Right forelimb (tissue), 1 donor: ENCODE measurements around the gene ZNF774.
A peak's percentile ranks its signal among the peaks of the same experiment; 100 is the strongest.
"Not testable (repeated sequence)": the region's sequence is repeated elsewhere in the genome, so short reads cannot be mapped to it uniquely, and the experiment has no call there.

Source experiments
- DNase-seq: peaks from one replicate; pipeline ENCODE4 v3.0.0-alpha.2; 2018

Gene ZNF774

DNA sequence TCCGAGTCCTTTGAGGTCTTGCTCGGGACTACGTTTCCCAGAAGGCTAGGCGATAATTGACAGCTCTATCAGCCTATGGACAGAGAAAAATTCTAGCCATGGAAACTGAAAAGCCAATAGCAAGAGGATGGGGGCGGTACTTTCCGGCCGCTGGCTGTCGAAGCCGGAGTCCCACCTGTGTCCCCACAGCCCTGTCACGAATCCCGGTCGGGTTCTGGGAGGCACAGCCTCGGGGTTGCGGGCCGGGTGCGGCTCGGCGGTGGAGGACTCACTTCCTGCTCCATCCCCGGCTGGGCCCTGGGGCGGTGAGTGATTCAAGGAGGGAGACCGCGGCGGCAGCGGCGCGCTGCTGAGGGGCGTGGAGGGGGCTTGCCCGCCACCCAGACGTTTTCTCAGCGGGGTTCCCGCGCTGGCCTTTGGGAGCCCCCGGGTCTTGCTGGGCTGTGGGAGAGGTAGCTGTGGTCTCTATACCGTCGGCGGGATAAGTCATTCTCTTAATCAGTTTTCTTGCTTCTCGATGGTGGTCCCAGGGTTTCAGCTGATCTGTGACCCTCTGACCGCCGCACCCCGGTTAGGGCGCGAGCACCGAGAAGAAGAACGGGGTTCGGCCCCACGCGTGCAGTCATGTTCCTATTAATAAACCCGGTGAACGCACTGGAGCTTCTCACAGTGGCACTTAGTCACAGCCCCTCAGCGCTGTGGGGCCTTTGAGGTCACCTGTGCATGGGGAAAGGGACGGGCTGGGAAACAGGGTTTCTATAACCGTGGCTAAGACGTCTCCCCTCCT is at the start of gene ZNF774:
Gene ZNF774 (plus strand): TSS at position 178 of the 787 bp plus-strand sequence. CDS start 2,377 bp downstream, outside the sequence.
- DNase-seq = peak; percentile 92

- not testable (repeated sequence) for DNase-seq
Observed at GRCh38 chr15:90305355-90305754, 46.7 kb upstream of the ZNF774 start.

GRCh38 chr15:90305932-90306331 is 46.2 kb upstream of the ZNF774 start:
- no peak for DNase-seq

GRCh38 chr15:90306560-90306959 is 45.5 kb upstream of the ZNF774 start:
- no peak for DNase-seq

- DNase-seq = no peak
Observed at GRCh38 chr15:90307661-90308060, 44.4 kb upstream of the ZNF774 start.

GRCh38 chr15:90309020-90309419 is 43.1 kb upstream of the ZNF774 start:
- no peak for DNase-seq

GRCh38 chr15:90315278-90315982 is 36.7 kb upstream of the ZNF774 start:
- DNase-seq = no peak

DNA sequence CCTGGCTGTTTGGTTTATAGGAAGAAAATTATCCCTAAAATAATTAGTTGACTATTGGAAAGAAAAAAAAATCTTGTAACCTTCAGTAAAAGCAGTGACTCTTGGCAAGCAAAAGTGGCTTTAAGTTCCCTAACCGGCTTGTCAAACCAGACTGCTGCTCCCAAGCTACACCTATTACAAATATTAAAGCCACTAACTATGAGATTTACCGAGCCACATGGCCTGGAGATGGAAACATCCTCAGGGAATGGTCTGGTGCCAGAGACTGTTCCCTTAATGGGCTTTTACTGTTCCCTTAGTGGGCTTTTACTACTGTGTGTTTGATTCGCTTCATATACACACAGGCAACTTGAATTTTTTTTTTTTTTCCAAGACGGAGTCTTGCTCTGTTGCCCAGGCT is 35.9 kb upstream of the ZNF774 start:
- DNase-seq = no peak

GRCh38 chr15:90318591-90318990 is 33.5 kb upstream of the ZNF774 start:
- DNase-seq = no peak

DNA sequence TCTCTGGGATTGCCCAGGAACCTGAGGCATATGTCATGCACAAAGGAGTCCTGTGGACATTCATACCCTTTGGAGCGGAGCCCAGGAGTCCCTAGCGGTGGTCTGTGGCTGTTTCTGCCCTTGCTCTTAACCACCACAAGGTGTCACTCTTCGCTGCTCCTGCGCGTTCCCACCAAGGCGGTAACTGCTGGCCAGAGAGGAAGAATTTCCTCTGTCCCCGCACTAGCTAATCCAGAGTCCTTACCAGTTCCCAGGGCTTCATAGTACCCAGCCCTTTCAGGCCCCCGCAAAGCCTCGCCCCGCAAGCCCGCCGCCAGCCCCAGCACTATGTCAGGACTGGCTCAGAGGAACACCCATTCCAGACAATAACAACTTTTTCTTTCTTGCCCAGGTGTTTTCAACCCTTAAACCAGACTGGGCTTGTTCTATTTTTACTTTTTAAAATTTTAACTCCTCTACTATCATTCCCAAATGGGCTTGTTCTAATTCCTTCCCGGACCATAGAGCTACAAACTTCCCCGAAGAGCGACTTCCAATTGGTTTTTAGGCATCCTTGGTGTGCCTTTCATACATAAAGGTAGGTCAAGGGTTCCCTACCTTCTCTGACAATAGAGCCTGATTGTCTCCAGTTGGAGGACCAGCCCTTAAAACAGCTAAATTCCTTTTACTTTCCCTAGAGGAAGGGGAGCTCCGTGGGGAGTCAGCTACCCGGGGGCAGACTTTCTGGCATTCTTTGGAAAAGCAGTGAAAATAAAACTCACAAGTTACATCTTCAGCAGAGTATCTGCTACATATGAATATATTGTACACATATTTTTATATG is 31.8 kb upstream of the ZNF774 start:
- peak; percentile 88 for DNase-seq

- DNase-seq = no peak
Observed at GRCh38 chr15:90320885-90321278, 31.2 kb upstream of the ZNF774 start.

DNA sequence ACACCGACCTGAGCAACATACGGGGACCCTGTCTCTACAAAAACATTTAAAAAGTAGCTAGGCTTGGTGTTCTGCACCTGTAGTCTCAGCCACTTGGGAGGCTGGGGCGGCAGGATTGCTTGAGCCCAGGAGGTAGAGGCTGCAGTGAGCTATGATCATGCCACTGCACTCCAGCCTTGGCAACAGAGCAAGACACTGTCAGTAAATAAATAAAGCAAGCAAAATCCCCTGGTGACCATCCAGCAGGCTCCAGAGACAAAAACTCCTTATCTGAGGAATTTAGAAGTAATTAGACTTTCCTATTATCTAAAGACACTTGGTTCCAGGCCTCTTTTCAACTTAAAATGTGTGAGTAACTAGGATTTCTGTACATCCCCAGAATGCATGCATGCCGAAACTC is 29.5 kb upstream of the ZNF774 start:
- no peak for DNase-seq

- no peak for DNase-seq
Observed at GRCh38 chr15:90325726-90326125, 26.4 kb upstream of the ZNF774 start.

DNA sequence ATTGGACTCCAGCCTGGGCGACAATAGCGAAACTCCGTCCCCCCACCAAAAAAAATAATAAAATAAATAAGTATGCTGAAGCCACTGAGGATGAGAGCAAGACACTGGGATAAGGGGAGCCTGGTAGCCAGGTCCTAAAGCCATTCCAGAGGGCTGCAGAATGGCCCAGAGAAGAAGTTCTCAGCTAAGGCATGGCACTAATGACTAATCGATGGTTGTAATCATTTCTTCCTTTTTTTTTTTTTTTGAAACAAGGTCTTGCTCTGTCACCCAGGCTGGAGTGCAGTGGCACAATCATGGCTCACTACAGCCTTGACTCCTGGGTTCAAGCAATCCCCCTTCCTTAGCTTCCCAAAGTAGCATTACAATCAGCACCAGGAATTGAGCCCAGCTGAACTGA is 25.6 kb upstream of the ZNF774 start:
- DNase-seq = no peak

GRCh38 chr15:90327311-90327710 is 24.8 kb upstream of the ZNF774 start:
- DNase-seq = no peak

DNA sequence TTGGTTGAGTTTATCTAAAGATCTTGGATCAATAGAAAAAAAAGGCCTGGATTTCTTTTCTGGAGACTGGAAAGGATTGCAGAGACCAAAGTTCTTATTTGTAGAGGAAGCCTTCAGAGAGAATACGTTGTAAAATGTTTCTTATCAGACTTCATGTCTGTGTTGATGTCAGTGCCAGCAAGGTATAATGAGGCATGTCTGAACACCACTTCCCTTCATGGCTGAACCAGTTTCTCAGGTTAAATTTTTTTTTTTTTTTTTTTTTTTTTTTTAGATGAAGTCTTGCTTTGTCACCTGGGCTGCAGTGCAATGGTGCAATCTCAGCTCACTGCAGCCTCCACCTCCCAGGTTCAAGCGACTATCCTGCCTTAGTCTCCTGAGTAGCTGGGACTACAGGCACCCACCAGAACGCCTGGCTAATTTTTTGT is 17.8 kb upstream of the ZNF774 start:
- DNase-seq = no peak

GRCh38 chr15:90336705-90337141 is 15.4 kb upstream of the ZNF774 start:
- DNase-seq = no peak

- DNase-seq = no peak
Observed at GRCh38 chr15:90337256-90337655, 14.8 kb upstream of the ZNF774 start.

DNA sequence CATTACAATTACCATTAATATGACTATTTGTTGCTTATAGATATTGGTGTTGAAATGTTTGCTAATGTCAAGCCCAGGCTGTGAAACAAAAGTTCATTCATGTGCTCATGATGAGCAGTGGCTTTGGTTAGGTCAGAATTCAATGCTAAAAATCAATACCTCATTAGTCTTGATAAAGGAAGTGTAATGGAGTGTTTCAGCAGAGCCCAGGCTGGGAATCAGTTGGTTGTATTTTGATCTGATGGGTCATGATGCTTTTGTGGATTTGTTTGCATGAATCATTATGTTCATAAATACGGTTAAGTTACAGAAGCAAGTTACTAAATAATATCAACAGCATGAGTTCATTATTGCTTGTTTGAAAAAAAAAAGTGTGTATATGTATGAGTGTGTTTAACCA is 13.6 kb upstream of the ZNF774 start:
- DNase-seq = no peak

DNA sequence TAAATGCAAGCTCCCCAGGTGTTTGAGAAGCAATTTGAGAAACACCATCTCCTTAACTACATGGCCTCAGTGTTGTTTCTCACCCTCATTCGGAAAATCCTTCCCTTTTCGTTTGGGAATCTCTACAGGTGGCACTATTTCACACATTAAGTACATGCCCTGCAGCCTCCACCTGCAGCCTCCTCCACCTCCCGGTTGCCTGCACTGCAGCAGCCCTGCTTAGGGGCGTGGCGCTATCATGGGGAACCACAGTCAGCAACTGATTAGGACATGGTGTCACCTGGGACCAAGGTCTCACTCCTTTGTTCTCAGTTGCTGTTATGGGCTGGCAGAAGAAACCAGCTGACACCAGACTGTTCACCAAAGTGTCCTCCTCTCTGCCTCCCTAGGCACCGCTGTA is 11.7 kb upstream of the ZNF774 start:
- no peak for DNase-seq

GRCh38 chr15:90343302-90343790 is 8.7 kb upstream of the ZNF774 start:
- no peak for DNase-seq

- DNase-seq = no peak
Observed at GRCh38 chr15:90344662-90345061, 7.4 kb upstream of the ZNF774 start.

- no peak for DNase-seq
Observed at GRCh38 chr15:90345857-90346256, 6.2 kb upstream of the ZNF774 start.
